ENCODE data around the gene CACNA2D4. TPM values are rescaled to one million over a fixed set of nuclear protein-coding genes. Genes with fewer than 3 reads are reported as not detected.

CACNA2D4 gene
- total RNA-seq, 4 donors from 2014 or later, result 1.4 to 3.3 (median 3.0) TPM

- no peaks in the 10 kb centered on the region for H3K27me3 ChIP-seq
- no peak overlapping the region for H3K27ac ChIP-seq
- H3K4me3 ChIP-seq, result no peak overlapping the region
- TF ChIP-seq CTCF (IDR thresholded peaks at IDR 0.05), result peak in 1 of 4 experiments; percentile 55
- TF ChIP-seq EP300 (IDR thresholded peaks at IDR 0.05), result no peak
- no peaks in the 10 kb centered on the region for H3K36me3 ChIP-seq
- 69% methylated on average over 4 of the region's 14 CpGs; no CpG with 5 or more reads in 1 of the 2 donors for WGBS, 2 donors (ENCODE audit: low coverage in 1 of 2)
- no peaks in the 10 kb centered on the region for H3K9me3 ChIP-seq
- peaks cover 0 to 22% (median 6%) of the 10 kb centered on the region in 3 donors for H3K4me1 ChIP-seq
- no peak for ATAC-seq
Observed at GRCh38 chr12:1800401-1801302, 117.8 kb downstream of the CACNA2D4 start.

- Histone ChIP-seq H3K27ac (no peak overlapping the region), H3K9me3 (no peaks in the 10 kb centered on the region), H3K4me1 (peaks cover 0 to 29% (median 11%) of the 10 kb centered on the region in 3 donors), H3K36me3 (no peaks in the 10 kb centered on the region), H3K27me3 (no peaks in the 10 kb centered on the region), H3K4me3 (no peak overlapping the region)
- 58 to 72% methylated on average over 3 to 5 of the region's 12 CpGs for WGBS, 2 donors (ENCODE audit: low coverage in 1 of 2)
- TF ChIP-seq POLR2AphosphoS5 (IDR thresholded peaks at IDR 0.05), result no peak
- TF ChIP-seq CTCF (IDR thresholded peaks at IDR 0.05), result no peak
- no peak for TF ChIP-seq POLR2A (IDR thresholded peaks at IDR 0.05)
- TF ChIP-seq EP300 (IDR thresholded peaks at IDR 0.05), result no peak
- ATAC-seq, result no peak
Observed at GRCh38 chr12:1799882-1800400, 118.5 kb downstream of the CACNA2D4 start.

DNA sequence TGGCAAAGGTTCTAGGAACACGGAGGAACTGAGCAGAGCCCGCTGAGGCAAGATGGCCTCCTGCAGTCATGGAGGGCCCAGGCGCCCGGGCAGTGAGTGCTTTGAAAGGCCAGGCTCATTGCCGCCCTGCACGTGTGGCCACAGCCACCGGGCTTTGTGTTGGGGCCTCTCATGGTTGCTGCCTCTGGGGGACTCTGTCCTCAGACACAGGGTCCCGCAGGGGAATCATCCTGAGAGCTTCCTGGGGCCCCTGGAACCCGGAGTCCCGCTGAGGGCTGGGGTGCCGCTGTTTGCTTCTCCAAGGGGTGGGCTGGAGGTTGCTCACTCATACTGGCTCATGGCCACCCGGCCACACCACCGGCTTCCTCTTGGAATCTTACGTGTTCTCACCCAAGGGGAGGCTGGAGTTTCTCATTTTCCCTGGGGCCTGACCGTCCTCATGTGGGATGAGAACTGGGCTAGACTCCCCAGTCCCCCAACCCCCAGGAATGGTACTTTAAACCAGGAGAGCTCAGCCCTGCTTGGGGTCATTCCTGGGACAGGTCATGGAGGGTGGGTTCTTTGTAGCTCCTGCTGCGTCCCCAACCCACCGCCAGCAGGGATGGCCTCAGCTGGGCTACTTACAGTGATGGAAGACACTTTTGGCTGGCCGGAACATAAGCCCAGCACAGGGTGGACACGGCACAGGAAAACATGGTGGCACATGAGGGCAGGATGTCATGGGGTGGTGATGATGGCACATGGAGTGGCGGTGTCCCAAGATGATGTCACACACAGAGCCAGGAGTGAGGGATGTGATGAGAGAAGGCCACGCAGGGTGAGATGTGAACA is 119.2 kb downstream of the CACNA2D4 start:
- WGBS, 2 donors (ENCODE audit: low coverage in 1 of 2), result 85 to 95% methylated on average over 4 to 7 of the region's 21 CpGs
- ATAC-seq, result no peak

GRCh38 chr12:1798641-1799020 is 119.8 kb downstream of the CACNA2D4 start:
- TF ChIP-seq POLR2A (IDR thresholded peaks at IDR 0.05), result no peak
- no peak for TF ChIP-seq POLR2AphosphoS5 (IDR thresholded peaks at IDR 0.05)
- TF ChIP-seq CTCF (IDR thresholded peaks at IDR 0.05), result no peak
- no peak for TF ChIP-seq EP300 (IDR thresholded peaks at IDR 0.05)
- Histone ChIP-seq H3K27ac (peak overlapping the region in 1 of 4 donors; percentile 88), H3K9me3 (no peaks in the 10 kb centered on the region), H3K4me1 (peaks cover 0 to 33% (median 11%) of the 10 kb centered on the region in 3 donors), H3K36me3 (no peaks in the 10 kb centered on the region), H3K4me3 (no peak overlapping the region), H3K27me3 (no peaks in the 10 kb centered on the region)
- no peak for ATAC-seq
- 89 to 95% methylated on average over 4 to 5 of the region's 6 CpGs for WGBS, 2 donors (ENCODE audit: low coverage in 1 of 2)

More for the DNA sequence above, 119.2 kb downstream of the CACNA2D4 start:
- Histone ChIP-seq H3K36me3 (no peaks in the 10 kb centered on the region), H3K4me1 (peaks cover 0 to 30% (median 11%) of the 10 kb centered on the region in 3 donors), H3K27me3 (no peaks in the 10 kb centered on the region), H3K4me3 (no peak overlapping the region), H3K27ac (no peak overlapping the region), H3K9me3 (no peaks in the 10 kb centered on the region)
- TF ChIP-seq CTCF (IDR thresholded peaks at IDR 0.05) (no peak), EP300 (IDR thresholded peaks at IDR 0.05) (no peak), POLR2AphosphoS5 (IDR thresholded peaks at IDR 0.05) (no peak)

Measured in gastroesophageal sphincter (tissue), 4 donors.